H1 (cell line): ENCODE data around the gene ZDHHC1.

Experiments used
- ATF2 ChIP-seq: IDR thresholded peaks from 2 replicates; pipeline ENCODE4 v1.6.1; 2012; ENCODE audit warnings: low read length, inconsistent platforms
- CEBPB ChIP-seq: IDR thresholded peaks from 2 replicates; pipeline ENCODE4 v1.6.1; 2012; ENCODE audit warnings: low read depth, low read length
- CHD2 ChIP-seq: IDR thresholded peaks from 2 replicates; pipeline ENCODE4 v1.6.1; 2012; ENCODE audit warnings: low read length, improper control_type of control experiment
- CHD7 ChIP-seq: fragments of 300-600 bp; sonication (generic); IDR thresholded peaks from 2 replicates; pipeline ENCODE4 v1.7.1; 2012; ENCODE audit warnings: low read length, moderate library complexity, mild to moderate bottlenecking, inconsistent platforms; ENCODE audit not compliant: insufficient replicate concordance
- CTCF ChIP-seq, 3 experiments: IDR thresholded peaks; 1 replicate in 2 of 3; 2 replicates in 1 of 3; pipeline versions ENCODE4 v1.5.1 to v1.6.1; 2011; ENCODE audit warnings: low read length in 3 of 3, mild to moderate bottlenecking in 3 of 3, inconsistent platforms in 2 of 3, low read depth in 1 of 3, moderate library complexity in 1 of 3; ENCODE audit not compliant: insufficient read depth in 1 of 3; ENCODE audit errors: control extremely low read depth in 1 of 3
- EZH2 ChIP-seq: fragments of 200-600 bp; sonication (generic); IDR thresholded peaks from 2 replicates; pipeline ENCODE4 v1.7.1; 2012; ENCODE audit warnings: low read depth, mild to moderate bottlenecking, moderate library complexity, low read length, inconsistent platforms; ENCODE audit not compliant: severe bottlenecking
- JUN ChIP-seq: IDR thresholded peaks from 2 replicates; pipeline ENCODE4 v1.6.1; 2011; ENCODE audit warnings: low read depth, mild to moderate bottlenecking, improper control_type of control experiment, low read length
- MAX ChIP-seq: IDR thresholded peaks from 2 replicates; pipeline ENCODE4 v1.6.1; 2012; ENCODE audit warnings: inconsistent platforms

GRCh38 chr16:67425061-67425460, 8.8 kb upstream of the ZDHHC1 start:
- TF ChIP-seq CHD7 (no peak), ATF2 (no peak), CEBPB (no peak), EZH2 (no peak), CTCF (IDR thresholded peaks at IDR 0.05; ENCODE audit: control extremely low read depth in 1 of 3, insufficient read depth in 1 of 3, low read depth in 1 of 3, low read length in 3 of 3) (no peak), CHD2 (no peak), JUN (no peak), MAX (no peak)
